Upper lobe of right lung (tissue), 1 donor: ENCODE data around the gene WDR1. TPM values are rescaled to one million over a fixed set of nuclear protein-coding genes. Genes with fewer than 3 reads are reported as not detected.

ENCODE experiments used
- ATAC-seq: fragments of 200-7000 bp; cut with Tn5 transposase; one replicate; pipeline ENCODE4 v1.9.1; 2020; ENCODE audit warnings: mild to moderate bottlenecking, moderate library complexity
- DNase-seq: peaks from one replicate; pipeline ENCODE4 v3.0.0-alpha.2; 2020
- H3K27ac ChIP-seq: fragments of 200-600 bp; one replicate; pipeline ENCODE4 v1.8.0; 2022
- H3K27me3 ChIP-seq: fragments of 200-600 bp; one replicate; pipeline ENCODE4 v1.8.0; 2022; ENCODE audit warnings: mild to moderate bottlenecking
- H3K36me3 ChIP-seq: fragments of 200-600 bp; one replicate; pipeline ENCODE4 v1.8.0; 2022
- H3K4me1 ChIP-seq: fragments of 200-600 bp; one replicate; pipeline ENCODE4 v1.8.0; 2022
- H3K4me3 ChIP-seq: fragments of 200-600 bp; one replicate; pipeline ENCODE4 v1.8.0; 2022; ENCODE audit warnings: mild to moderate bottlenecking
- H3K9me3 ChIP-seq: fragments of 200-600 bp; one replicate; pipeline ENCODE4 v1.8.0; 2022
- intact Hi-C: fragments of 100-400 bp; cut with DNase I; formaldehyde crosslinking; loops from one replicate; pipeline ENCODE4 v1.11.0; 2022
- total RNA-seq: library from RNA; stranded (reverse); fragmentation: NEBNext Ultra II Directional; extraction: Animal tissue kit (Norgen Biotek cat#: 25700); gene quantifications from one replicate; pipeline ENCODE4 v1.2.1, GENCODE V29; 2021
- TF ChIP-seq, protein P1 (sequence below): fragments of 200-600 bp; IDR thresholded peaks from one replicate; pipeline ENCODE4 v1.8.0; 2022; ENCODE audit warnings: antibody characterized with exemption
- donor health status: DM: no; HTN: yes; CAD: no; lungs with severe emphysema.

The WDR1 gene
- total RNA-seq, 1 donor from 2014 or later, result 234 TPM

DNA sequence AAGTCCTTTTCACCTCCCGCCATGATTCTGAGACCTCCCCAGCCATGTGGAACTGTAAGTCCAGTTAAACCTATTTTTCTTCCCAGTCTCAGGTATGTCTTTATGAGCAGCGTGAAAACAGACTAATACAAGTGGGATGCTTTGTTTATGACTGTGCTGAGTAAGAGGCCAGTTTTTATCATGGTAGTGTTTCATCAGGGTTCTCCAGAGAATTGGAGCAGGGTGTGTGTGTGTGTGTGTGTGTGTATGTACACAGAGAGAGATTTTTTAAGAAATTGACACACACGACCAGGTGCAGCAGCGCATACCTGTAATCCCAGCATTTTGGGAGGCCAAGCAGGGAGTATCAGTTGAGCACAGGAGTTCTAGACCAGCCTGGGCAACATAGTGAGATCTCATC is 60.7 kb downstream of the WDR1 start:
- H3K36me3 ChIP-seq, result no peaks in the 10 kb centered on the region
- no peak overlapping the region for H3K4me3 ChIP-seq
- TF ChIP-seq, protein P1, sequence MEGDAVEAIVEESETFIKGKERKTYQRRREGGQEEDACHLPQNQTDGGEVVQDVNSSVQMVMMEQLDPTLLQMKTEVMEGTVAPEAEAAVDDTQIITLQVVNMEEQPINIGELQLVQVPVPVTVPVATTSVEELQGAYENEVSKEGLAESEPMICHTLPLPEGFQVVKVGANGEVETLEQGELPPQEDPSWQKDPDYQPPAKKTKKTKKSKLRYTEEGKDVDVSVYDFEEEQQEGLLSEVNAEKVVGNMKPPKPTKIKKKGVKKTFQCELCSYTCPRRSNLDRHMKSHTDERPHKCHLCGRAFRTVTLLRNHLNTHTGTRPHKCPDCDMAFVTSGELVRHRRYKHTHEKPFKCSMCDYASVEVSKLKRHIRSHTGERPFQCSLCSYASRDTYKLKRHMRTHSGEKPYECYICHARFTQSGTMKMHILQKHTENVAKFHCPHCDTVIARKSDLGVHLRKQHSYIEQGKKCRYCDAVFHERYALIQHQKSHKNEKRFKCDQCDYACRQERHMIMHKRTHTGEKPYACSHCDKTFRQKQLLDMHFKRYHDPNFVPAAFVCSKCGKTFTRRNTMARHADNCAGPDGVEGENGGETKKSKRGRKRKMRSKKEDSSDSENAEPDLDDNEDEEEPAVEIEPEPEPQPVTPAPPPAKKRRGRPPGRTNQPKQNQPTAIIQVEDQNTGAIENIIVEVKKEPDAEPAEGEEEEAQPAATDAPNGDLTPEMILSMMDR, result no peak
- DNase-seq, result no peak
- H3K9me3 ChIP-seq, result no peaks in the 10 kb centered on the region
- intact Hi-C loops, result no loop called here
- no peak overlapping the region for H3K27ac ChIP-seq
- no peak for ATAC-seq
- H3K27me3 ChIP-seq, result no peaks in the 10 kb centered on the region
- H3K4me1 ChIP-seq, result no peaks in the 10 kb centered on the region

DNA sequence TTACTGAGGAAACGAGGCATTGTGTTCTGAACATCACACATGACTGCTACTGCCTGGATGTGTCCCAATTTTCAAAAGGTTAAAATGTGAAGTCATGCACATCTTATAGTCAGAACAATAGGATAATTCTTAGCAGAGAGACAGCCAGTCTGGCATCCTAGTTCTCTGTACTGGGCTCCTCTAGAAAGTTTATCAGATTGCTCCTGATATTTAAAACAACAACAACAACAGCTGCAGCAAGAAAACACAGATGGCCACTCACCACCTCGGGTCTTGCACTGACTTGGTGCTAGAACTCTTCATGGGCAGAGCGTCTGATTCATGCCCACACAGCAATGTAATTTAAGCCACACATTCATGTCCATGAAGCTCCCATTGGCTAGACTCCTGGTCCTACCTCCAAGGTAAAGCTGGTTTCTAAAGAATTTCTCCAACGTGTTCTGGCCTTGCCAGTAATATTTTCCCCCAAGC is 62.0 kb downstream of the WDR1 start:
- no peak for ATAC-seq

DNA sequence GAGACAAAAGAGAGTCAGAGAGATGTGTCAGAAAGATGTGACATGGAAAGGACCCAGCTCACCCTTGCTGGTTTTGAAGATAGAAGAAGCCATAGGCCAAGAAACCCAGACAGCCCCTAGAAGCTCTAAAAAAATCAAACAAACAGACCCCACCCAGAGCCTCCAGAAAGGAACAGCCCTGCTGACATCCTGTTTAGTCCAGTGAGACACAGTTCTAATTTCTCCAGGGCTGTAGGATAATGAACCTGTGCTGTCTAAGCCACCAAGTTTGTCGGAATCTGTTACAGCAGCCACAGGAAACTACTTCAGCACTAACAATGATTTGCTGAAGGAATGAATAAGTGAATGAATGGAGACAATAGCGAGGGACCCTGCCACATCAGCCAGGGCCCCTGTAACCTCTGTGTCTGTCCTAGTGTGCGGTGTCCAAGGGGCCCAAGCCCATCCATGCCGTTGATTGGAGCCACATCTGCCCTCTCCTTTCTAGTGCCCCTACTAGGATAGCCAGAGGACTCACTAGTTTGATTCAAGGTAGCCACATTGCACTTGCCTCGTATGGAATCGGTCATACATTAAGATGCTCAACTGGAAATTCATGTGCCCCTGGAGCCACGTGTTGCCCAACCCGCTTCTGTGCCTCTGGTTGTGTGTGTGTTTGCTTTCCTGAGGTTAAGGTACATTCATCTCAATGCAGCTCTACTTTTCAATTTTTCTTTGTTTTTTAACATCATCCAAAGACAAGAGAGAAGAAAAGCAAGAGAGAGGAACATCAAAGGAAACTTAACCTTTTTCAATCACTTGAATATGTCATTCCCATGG is 62.8 kb downstream of the WDR1 start:
- no peaks in the 10 kb centered on the region for H3K4me1 ChIP-seq
- intact Hi-C loops, result no loop called here
- ATAC-seq (no peak), DNase-seq (no peak)
- H3K9me3 ChIP-seq, result no peaks in the 10 kb centered on the region
- no peaks in the 10 kb centered on the region for H3K27me3 ChIP-seq
- no peak overlapping the region for H3K4me3 ChIP-seq
- TF ChIP-seq, protein P1, result no peak
- H3K36me3 ChIP-seq, result no peaks in the 10 kb centered on the region
- no peak overlapping the region for H3K27ac ChIP-seq

More for the DNA sequence above, 62.0 kb downstream of the WDR1 start:
- H3K36me3 ChIP-seq, result no peaks in the 10 kb centered on the region
- H3K27me3 ChIP-seq, result no peaks in the 10 kb centered on the region
- H3K4me3 ChIP-seq, result no peak overlapping the region
- intact Hi-C loops, result no loop called here
- H3K4me1 ChIP-seq, result no peaks in the 10 kb centered on the region
- TF ChIP-seq, protein P1, result no peak
- H3K27ac ChIP-seq, result no peak overlapping the region
- H3K9me3 ChIP-seq, result no peaks in the 10 kb centered on the region
- no peak for DNase-seq

DNA sequence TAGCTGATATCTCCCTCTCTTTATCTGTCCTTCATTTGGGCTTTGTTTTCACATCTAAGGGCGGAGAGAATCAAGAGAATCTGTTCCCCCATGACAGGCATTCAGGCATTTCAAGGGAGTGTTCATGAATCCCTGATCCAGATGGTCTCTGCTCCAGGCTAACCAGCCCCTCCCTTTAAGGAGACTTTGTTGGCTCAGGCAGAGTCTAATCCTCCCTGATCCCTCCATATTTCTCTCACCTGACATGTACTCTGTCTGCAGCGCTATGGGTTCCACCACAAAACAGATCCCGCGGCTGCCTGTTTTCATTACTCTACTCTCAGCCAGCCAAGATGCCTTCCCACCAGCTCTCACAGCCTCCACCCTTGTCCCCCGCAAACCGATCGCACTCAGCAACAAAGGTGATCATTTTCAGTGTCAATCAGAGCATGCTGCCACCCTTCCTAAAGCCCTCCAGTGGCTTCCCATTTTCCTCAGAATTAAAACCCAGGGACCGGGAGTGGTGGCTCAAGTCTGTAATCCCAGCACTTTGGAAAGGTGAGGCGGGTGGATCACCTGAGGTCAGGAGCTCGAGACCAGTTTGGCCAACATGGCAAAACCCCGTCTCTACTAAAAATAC is 65.0 kb downstream of the WDR1 start:
- H3K4me1 ChIP-seq, result no peaks in the 10 kb centered on the region
- DNase-seq (no peak), ATAC-seq (no peak)
- H3K27ac ChIP-seq, result no peak overlapping the region
- intact Hi-C loops, result no loop called here
- no peaks in the 10 kb centered on the region for H3K27me3 ChIP-seq
- no peaks in the 10 kb centered on the region for H3K36me3 ChIP-seq
- TF ChIP-seq, protein P1, result no peak
- no peaks in the 10 kb centered on the region for H3K9me3 ChIP-seq
- no peak overlapping the region for H3K4me3 ChIP-seq

DNA sequence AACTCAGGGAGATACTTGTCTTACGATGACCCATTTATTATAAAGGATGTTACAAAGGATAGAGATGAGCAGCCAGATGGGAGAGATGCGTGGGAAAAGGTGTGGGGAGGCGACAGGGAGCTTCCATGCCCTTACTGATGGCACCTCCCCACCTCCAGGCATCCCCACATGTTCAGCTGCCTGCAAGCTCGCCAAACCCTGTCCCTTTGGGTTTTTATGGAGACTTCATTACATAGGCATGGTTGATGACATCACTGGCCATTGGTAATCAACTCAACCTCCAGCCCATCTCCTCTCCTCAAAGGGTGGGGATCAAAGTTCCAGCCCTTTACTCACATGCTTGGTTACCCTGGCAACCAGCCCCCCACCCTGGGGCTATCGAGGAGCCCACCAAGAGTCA is 65.9 kb downstream of the WDR1 start:
- TF ChIP-seq, protein P1, result no peak
- intact Hi-C loops, result no loop called here

More for the DNA sequence above, 65.9 kb downstream of the WDR1 start:
- no peaks in the 10 kb centered on the region for H3K9me3 ChIP-seq
- DNase-seq (no peak), ATAC-seq (no peak)
- H3K27me3 ChIP-seq, result no peaks in the 10 kb centered on the region
- no peak overlapping the region for H3K4me3 ChIP-seq
- H3K27ac ChIP-seq, result no peak overlapping the region
- H3K4me1 ChIP-seq, result no peaks in the 10 kb centered on the region
- H3K36me3 ChIP-seq, result no peaks in the 10 kb centered on the region
